H7 (cell line): ENCODE measurements around the gene DDOST. TPM values are rescaled to one million over a fixed set of nuclear protein-coding genes. Genes with fewer than 3 reads are reported as not detected.

ENCODE experiments used
- DNase-seq: peaks from one replicate; pipeline ENCODE4 v3.0.0; 2012
- H3K27me3 ChIP-seq: 2 replicates; pipeline ENCODE4 v1.6.0; 2011; ENCODE audit warnings: mild to moderate bottlenecking, low read length; ENCODE audit not compliant: control insufficient read depth, insufficient read depth
- H3K36me3 ChIP-seq: replicated peaks from 2 replicates; pipeline ENCODE4 v1.5.1; 2011; ENCODE audit warnings: low read length; ENCODE audit not compliant: control insufficient read depth, insufficient read depth
- H3K4me3 ChIP-seq: 2 replicates; pipeline ENCODE4 v1.5.1; 2011; ENCODE audit warnings: low read depth, mild to moderate bottlenecking, control low read depth, low read length, moderate library complexity; ENCODE audit not compliant: insufficient read depth
- total RNA-seq: library from RNA; depleted of rRNA; stranded (reverse); fragments of >200 nt; shearing (Covaris generic); gene quantifications from 2 replicates; pipeline ENCODE4 v1.2.3, GENCODE V29; 2014; rRNA removed

DDOST gene
- 554 and 563 TPM in 2 replicates for total RNA-seq

GRCh38 chr1:20661207-20662109 is at the start of gene DDOST:
Gene DDOST (minus strand): TSS chr1:20661369. CDS start chr1:20661350, 19 bp downstream.
- Histone ChIP-seq H3K27me3 (no peaks in the 10 kb centered on the region), H3K36me3 (peaks cover 17% of the 10 kb centered on the region), H3K4me3 (peak within 1 kb of the TSS; percentile 90)
- peak; percentile 100 for DNase-seq

- Histone ChIP-seq H3K36me3 (peaks cover 4% of the 10 kb centered on the region), H3K4me3 (no peak overlapping the region), H3K27me3 (no peaks in the 10 kb centered on the region; the same call in 1 of the 2 replicates)
- no peak for DNase-seq
These were observed 49.5 kb upstream of the DDOST start for GRCh38 chr1:20710469-20711284.

GRCh38 chr1:20709868-20710267 is 48.7 kb upstream of the DDOST start:
- Histone ChIP-seq H3K36me3 (peaks cover 4% of the 10 kb centered on the region), H3K27me3 (no peaks in the 10 kb centered on the region), H3K4me3 (no peak overlapping the region)
- DNase-seq: no peak

GRCh38 chr1:20708891-20709290 is 47.7 kb upstream of the DDOST start:
- Histone ChIP-seq H3K27me3 (no peaks in the 10 kb centered on the region), H3K4me3 (no peak overlapping the region), H3K36me3 (peaks cover 4% of the 10 kb centered on the region)
- no peak for DNase-seq

- Histone ChIP-seq H3K4me3 (no peak overlapping the region), H3K36me3 (peaks cover 3% of the 10 kb centered on the region), H3K27me3 (no peaks in the 10 kb centered on the region)
- no peak for DNase-seq
These were observed 46.9 kb upstream of the DDOST start for GRCh38 chr1:20708057-20708456.

DNA sequence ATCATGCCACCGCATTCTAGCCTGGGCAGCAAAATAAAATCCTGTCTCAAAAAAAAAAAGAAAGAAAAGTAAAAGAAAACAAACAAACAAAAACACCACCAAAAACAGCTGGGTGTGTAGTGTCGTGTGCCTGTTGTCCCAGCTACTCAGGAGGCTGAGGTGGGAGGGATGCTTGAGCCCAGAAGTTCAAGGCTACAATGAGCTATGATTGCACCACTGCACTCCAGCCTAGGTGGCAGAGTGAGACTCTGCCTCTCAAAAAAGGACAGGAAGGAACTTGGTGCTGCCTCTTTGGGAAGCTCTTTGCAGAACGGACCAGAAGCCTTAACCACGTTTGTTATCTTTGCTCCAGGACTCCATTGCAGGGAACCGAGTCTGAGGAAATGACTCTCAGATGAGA is 45.7 kb upstream of the DDOST start:
- Histone ChIP-seq H3K36me3 (peaks cover 3% of the 10 kb centered on the region), H3K4me3 (no peak overlapping the region), H3K27me3 (no peaks in the 10 kb centered on the region)
- DNase-seq: no peak

DNA sequence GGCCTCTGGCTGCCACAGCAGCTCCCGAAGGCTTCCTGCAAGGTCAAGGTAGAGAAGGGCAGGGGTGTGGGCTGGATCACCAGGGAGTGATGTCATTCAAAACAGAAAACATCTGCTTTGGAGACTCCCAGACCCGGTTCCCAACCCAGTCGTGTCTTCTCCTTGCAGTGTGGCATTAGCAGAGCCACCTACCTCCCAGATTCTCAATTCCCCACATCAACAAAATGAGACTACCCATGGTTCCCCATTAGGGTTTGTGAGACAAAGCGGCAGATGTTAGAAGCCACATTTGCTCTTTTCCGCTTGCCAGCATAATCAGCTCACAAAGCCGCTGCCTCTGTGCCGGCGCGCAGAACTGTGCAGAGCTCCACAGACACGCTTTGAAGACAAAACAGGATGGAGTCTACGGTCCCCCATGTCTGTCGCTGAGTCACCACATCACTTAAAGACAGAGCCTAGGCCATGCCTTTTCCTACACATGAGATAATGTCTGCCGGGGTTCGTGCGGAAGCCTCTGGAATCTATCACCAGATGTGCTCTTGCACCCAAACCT is 44.1 kb upstream of the DDOST start:
- H3K36me3 ChIP-seq: peaks cover 2% of the 10 kb centered on the region; the same call in 1 of the 2 replicates

DNA sequence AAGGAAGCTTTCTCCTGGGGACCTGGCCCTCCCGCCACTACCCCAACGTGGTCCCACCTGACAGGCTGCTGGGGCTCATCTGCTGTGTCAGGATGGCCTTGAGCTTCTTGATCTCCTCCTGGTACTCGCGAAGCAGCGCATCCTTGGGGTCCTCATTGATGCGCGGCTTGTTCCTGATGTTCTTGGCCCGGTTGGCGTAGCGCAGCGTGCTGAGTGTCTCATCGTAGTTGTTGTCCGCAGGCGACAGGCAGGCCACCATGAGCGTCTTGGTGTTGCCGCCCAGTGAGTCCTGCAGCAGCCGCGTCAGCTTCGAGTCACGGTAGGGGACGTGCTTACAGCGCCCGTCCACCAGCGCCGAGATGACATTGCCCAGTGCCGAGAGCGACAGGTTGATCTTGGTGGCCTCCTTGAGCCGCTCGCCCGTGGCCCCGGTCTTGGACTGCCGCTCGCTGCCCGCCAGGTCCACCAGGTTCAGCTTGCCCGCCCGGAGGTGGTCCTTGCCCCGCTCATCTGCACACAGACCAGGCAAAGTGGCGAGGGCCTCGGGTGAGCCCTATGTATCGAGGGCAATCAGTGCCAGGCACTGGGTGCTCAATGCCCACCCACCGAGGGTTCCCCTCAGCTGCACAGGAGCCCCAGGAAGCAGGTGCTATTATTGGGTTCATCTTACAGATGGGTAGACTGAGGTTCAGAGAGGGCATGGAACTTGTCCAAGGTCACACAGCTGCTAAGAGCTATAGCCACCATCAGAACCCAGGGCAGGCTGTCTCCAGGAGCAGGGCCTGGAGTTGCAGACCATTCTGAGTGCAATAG is 43.4 kb upstream of the DDOST start:
- Histone ChIP-seq H3K4me3 (no peak overlapping the region), H3K27me3 (no peaks in the 10 kb centered on the region), H3K36me3 (peaks cover 2% of the 10 kb centered on the region; the same call in 1 of the 2 replicates)
- no peak for DNase-seq

More for the DNA sequence above, 44.1 kb upstream of the DDOST start:
- Histone ChIP-seq H3K27me3 (no peaks in the 10 kb centered on the region), H3K4me3 (no peak overlapping the region)
- DNase-seq: no peak

GRCh38 chr1:20703124-20703756 is 42.1 kb upstream of the DDOST start:
- Histone ChIP-seq H3K27me3 (no peaks in the 10 kb centered on the region), H3K36me3 (no peaks in the 10 kb centered on the region; the same call in 1 of the 2 replicates), H3K4me3 (no peak overlapping the region)
- DNase-seq: no peak

DNA sequence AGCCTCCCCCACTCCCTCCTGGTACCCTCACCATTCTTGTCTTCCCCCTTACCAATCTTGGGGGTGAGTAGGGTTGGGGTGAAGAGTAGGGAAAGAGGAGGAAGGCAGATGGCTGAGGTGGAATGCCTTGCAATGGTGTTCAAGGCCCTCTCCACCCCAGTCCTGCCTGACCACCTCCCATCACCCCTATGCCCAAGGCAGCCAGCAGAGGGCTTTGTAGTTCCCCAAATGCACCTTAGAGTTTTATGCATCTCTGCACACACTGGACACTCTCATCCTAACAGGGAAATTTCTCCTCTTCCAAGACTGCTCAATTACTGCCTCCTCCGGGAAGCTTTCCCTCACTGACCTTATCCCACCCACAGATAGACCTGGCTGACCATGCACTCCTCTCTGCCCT is 41.2 kb upstream of the DDOST start:
- no peak for DNase-seq
- H3K27me3 ChIP-seq: no peaks in the 10 kb centered on the region
- H3K4me3 ChIP-seq: no peak overlapping the region
- H3K36me3 ChIP-seq: no peaks in the 10 kb centered on the region; the same call in 1 of the 2 replicates

DNA sequence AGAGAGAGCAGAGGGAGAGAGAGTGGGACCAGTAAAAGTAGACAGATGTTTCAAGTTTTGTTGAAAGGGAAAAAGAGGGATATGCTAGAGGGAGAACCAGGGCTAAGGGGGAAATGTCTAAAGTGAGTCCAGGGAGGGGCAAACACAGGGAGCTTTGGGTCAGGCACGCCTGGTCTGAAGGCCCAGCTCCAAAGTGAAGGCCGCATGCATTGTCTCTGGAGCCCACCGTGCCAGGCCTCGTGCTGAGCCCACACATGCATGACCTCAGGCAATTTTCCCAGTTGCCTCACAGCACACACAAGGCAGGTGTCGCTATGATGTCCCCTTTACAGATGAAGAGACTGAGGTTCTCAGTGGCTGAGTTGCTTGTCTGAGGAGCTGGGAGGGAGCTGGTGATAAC is 40.7 kb upstream of the DDOST start:
- H3K36me3 ChIP-seq: no peaks in the 10 kb centered on the region
- H3K27me3 ChIP-seq: no peaks in the 10 kb centered on the region
- H3K4me3 ChIP-seq: no peak overlapping the region
- no peak for DNase-seq

DNA sequence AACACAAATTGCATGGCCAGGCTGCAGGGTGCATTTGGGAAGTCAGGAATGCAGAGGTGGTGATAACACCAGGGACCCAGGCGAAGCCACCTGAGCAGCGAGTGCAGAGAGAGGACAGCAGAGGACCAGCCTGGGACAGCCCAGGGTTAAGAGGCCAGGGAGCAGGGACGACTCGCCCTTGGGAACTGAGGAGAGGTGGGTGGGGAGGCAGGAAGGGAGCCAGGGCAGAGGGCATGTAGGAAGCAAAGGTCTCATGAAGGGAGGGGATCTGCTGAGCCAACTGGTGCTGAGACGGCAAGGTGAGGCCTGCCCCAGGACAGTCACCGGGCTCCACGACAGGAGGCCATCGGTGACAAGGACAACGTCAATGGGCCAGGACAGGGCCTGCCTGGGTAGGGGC is 40.3 kb upstream of the DDOST start:
- DNase-seq: no peak
- Histone ChIP-seq H3K36me3 (no peaks in the 10 kb centered on the region), H3K4me3 (no peak overlapping the region), H3K27me3 (no peaks in the 10 kb centered on the region)

- no peak for DNase-seq
- Histone ChIP-seq H3K27me3 (no peaks in the 10 kb centered on the region; the same call in 1 of the 2 replicates), H3K36me3 (no peaks in the 10 kb centered on the region), H3K4me3 (no peak overlapping the region)
These were observed 39.6 kb upstream of the DDOST start for GRCh38 chr1:20700636-20701215.
